CD4-positive, alpha-beta T cell treated with Interleukin-4 for 4 hours (primary cell): ENCODE data around the gene GPR6.

Experiments used
- DNase-seq: peaks from one replicate; pipeline ENCODE4 v3.0.0-alpha.2; 2020

GPR6 gene

GRCh38 chr6:109978174-109979032 lies at the start of gene GPR6:
Gene GPR6, plus strand, starts transcription at chr6:109978311. Its CDS starts 802 bp downstream, at chr6:109979113.
- no peak for DNase-seq

DNA sequence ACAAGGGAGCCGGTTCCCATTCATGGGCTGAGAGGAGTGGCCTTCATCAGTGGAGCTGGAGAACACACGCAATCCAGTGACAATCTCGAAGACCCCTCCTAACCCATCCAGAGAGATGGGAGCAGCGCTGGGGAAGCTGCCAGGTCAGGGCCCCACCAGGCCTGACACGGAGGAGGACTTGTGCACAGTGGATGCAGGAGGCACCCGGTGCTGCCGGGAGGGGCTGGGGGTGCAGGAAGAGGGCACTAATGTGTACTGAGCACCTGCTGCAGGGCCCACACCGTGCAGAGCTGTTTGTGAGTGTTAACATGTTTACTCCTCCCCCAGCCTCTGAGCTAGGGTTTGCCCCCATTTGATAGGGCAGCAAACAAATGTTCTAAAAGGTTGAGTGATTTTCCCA lies 43.8 kb upstream of the GPR6 start:
- DNase-seq: no peak

DNA sequence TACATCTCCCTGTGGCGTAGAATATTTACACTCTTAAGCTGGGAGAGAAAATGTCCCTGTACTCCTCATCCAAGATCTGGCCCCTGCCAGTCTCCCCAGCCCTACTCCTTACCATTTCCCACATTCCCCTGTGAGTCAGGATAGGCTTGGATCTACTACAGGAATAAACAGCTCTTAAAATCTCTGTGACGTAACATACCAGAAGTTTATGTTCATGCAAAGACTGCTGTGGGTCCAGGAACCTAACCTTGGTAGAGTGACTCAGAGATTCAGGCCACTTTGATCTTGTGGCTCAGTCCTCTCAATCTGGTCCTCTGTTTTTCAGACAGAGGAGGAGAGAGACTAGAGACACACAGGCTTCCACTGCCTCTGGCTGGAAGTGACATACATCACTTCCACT lies 38.5 kb upstream of the GPR6 start:
- no peak for DNase-seq

GRCh38 chr6:109944448-109944847 lies 33.7 kb upstream of the GPR6 start:
- no peak for DNase-seq

GRCh38 chr6:109945091-109945490 lies 33.0 kb upstream of the GPR6 start:
- DNase-seq: no peak

GRCh38 chr6:109946979-109947378 lies 31.1 kb upstream of the GPR6 start:
- DNase-seq: no peak

GRCh38 chr6:109949281-109950065 lies 28.6 kb upstream of the GPR6 start:
- no peak for DNase-seq

DNA sequence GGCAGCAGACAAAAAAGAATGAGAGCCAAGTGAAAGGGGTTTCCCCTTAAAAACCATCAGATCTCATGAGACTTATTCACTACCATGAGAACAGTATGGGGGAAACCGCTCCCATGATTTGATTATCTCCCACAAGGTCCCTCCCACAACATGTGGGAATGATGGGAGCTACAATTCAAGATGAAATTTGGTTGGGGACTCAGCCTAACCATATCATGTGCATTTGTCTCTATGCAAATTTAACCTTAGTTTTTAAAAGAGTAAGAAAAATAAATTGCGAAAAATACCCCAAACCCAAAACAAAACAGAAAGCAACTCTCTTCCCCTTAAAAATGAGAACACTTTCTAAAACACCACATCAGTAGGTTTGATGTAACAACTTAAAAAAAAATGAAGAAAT lies 22.6 kb upstream of the GPR6 start:
- no peak for DNase-seq

DNA sequence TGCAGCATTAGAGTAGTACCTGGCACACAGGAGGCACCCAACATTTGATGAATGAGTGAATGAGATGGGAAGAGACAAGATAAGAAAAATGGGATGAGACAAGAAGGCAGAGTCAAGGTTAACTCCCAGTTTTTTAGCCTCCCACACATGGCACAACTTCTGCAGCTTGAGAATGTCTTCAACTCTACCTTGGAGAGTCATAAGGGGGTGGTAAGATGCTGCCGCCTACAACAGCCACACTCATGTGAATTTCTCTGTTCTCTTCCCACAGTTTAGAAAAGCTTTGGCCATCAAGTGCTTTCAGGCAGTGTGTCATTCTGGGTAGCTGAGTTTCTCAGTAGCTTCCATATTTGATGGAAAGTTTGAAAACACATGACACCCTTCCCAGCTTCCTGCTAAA lies 19.5 kb upstream of the GPR6 start:
- DNase-seq: no peak

- DNase-seq: no peak
Measured at GRCh38 chr6:109961611-109962041, 16.5 kb upstream of the GPR6 start.

DNA sequence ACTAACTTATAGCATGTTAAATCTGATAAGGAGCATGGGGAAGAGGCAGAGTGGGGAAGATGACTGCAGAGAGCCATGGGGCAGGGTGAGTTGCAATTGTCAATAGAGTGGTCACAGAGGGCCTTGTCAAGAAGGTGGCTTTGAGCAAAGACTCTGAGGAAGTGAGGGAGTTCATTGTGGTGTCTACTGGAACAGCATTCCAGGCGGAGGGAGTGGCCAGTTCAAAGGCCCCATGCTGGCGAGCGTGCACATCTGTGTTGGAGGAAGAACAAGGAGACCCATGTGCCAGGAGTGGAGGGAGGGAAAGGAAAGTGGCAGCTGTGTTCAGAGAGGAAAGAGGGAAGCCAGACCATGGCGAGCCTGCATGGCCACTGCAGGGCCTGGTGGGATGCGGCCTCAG lies 15.8 kb upstream of the GPR6 start:
- no peak for DNase-seq

- no peak for DNase-seq
Measured at GRCh38 chr6:109963598-109964170, 14.4 kb upstream of the GPR6 start.

DNA sequence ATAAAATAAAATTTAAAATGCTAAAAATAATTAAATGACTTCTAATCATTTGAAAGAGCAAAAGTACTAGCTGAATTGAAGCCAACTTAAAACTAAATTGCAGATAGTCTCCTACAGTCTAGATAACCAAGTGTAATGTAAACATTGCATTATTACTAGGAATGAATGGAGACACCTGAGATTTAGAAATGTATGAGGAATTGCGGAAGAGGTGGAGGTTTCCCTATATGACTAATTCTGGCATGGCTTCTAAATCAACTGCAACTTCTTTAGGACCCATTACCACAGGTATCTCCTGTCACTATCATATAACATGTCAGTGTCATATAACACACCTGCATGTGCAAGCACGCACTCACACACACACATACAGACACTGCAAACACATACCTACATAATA lies 13.2 kb upstream of the GPR6 start:
- no peak for DNase-seq

GRCh38 chr6:109966299-109966698 lies 11.8 kb upstream of the GPR6 start:
- no peak for DNase-seq

DNA sequence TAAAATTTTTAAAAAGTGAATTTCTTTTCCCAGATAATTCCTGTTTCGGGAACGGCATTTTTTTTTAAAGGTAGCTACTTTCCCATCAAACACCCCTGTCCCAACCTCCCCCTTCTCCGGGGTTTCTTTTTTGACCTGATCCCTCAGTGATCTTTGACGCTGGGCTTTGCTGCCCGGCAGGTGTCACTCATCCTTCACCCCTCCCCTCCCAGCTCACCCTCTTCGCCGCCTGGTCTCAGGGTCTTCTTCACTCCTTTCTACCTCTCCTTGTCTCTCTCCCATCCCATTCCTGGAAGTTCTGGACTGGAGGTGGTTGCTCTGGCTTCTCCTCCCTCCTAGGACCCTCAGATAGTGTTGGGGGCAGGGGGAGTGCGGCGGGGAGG lies 329 bp upstream of the GPR6 start:
- DNase-seq: no peak

DNA sequence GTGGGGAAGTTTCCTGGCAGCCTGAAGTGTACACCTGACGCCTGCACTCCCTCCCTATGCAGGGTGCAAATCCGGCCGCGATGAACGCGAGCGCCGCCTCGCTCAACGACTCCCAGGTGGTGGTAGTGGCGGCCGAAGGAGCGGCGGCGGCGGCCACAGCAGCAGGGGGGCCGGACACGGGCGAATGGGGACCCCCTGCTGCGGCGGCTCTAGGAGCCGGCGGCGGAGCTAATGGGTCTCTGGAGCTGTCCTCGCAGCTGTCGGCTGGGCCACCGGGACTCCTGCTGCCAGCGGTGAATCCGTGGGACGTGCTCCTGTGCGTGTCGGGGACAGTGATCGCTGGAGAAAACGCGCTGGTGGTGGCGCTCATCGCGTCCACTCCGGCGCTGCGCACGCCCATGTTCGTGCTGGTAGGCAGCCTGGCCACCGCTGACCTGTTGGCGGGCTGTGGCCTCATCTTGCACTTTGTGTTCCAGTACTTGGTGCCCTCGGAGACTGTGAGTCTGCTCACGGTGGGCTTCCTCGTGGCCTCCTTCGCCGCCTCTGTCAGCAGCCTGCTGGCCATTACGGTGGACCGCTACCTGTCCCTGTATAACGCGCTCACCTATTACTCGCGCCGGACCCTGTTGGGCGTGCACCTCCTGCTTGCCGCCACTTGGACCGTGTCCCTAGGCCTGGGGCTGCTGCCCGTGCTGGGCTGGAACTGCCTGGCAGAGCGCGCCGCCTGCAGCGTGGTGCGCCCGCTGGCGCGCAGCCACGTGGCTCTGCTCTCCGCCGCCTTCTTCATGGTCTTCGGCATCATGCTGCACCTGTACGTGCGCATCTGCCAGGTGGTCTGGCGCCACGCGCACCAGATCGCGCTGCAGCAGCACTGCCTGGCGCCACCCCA lies 1.2 kb downstream of the GPR6 start:
- no peak for DNase-seq

DNA sequence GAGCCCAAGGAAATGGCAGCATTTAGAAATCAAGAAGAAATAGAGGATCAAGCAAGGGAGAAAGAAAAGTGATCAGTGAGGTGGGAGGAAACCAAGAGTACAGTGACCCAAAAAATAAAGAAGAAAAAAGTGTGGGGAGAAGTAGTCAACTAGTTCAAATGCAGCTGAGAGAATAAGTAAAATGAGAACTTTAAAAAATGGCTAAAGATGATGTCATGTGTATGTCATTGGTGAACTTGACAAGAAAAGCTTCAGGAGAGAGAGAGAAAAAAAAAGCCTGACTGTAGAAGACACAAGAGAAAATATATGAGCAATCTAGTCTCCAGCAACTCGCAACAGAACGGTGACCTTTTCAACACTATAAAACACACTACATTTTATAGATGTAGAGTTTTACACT lies 6.3 kb downstream of the GPR6 start:
- no peak for DNase-seq

DNA sequence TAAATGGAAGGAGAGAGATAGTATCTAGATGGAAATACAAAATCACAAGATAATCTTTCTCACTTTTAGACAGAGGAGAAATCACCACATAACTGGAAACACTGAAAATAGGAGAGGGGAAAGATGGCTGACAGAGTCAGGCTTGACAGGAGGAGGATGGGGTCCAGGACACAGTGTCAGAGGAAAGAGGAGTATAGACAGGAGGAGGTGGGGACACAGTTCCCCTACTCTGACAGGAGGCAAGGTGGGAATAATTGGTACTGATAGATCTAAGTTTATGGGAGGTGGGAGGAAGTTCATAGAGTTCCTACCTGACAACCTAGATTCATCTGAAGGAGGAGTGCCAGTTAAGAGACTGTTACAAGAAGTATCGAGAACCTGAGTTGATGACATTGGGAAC lies 9.1 kb downstream of the GPR6 start:
- no peak for DNase-seq

DNA sequence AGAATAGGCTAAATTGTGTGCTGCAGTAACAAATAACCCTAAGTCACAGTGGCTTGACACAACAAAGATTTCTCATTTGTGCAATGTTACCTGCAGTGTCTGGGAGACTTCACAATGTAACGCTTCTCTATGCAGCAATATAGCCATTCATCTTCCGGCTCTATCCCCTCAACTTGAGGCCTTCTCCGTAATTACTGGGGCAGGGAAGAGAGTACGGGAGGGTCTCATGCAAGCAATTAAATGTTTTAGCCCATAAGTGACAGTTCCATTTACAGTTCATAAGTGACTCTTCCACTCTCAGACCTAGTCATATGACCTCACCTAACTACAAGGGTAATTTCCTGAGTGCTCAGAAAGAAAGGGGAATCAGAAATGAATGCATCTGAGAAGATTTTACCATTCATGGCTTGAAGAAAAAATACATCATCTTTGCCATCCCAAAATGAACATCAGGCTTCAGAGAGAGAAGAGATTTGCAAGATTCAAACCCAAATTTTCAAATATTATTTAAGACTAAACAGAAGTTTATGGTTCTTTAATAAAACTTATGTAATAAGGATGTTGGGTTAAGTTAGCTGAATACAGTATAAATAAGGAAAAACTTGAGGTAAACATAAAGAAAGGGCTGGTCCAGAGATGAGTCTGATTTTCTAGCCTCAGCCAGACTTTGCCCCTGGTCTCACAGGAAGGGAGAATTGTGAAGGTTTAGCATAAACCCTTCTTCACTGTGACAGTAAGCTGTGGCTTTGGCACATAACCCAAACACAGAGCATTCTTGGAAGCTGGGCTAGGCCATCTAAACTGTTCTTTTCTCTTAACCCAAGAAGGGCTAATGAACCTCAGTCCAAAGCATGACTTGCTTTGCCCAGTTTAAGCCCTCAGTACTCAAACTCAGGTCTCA lies 13.3 kb downstream of the GPR6 start:
- DNase-seq: no peak

DNA sequence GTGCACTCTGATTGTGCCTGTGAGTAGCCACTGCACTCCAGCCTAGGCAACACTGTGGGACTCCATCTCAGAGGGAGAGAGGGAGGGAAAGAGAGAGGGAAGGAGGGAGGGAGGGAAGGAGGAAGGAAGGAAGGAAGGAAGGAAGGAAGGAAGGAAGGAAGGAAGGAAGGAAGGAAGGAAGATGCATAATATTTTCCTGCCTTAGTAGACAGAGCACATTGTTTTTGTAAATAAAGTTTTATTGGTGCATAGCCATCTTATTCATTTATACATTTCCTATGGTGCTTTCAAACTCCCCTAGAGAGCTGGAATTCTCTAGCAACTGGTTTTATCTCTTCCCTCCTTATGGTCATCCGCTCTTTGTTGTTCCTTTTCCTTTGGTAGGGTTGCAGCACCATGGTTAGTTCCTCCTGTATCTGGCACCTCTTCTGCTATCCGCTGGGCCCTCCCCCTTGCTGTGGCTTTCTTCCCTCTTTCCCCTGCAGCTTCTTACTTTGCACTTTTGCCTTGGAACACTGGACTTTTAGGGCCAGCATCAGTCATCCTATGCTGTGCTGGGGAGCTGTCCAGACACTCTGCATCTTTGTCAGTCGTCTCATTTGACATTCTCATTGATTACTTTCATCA lies 20.2 kb downstream of the GPR6 start:
- DNase-seq: no peak

DNA sequence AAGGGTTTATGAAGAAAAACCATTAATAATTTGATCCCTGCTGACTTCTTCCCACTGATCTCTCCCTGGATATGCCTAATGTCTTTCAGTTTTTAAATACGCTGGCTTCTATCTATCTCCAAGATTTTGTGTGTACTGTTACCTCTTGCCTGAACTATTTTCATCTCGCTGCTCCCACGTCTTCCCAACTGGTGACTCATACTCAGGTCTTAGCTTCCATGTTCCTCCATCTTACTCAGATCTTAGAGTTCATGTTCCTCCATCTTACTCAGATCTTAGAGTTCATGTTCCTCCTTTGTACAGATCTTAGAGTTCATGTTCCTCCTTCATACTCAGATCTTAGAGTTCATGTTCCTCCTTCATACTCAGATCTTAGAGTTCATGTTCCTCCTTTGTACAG lies 21.6 kb downstream of the GPR6 start:
- no peak for DNase-seq
